Ovary (tissue), 9 donors: ENCODE results near the gene AFAP1L2. TPM values are rescaled to one million over a fixed set of nuclear protein-coding genes. Genes with fewer than 3 reads are reported as not detected.
A peak's percentile ranks its signal among the peaks of the same experiment; 100 is the strongest.

Source experiments
- DNase-seq, 5 donors: peaks; one replicate each; pipeline ENCODE4 v3.0.0-alpha.2; 2019 to 2020
- H3K27ac ChIP-seq, 2 donors: fragments of 200-600 bp; one replicate each; pipeline versions ENCODE4 v1.5.1 to v1.8.0; 2019 to 2022
- H3K27me3 ChIP-seq: fragments of 200-600 bp; one replicate; pipeline ENCODE4 v1.8.0; 2022
- H3K36me3 ChIP-seq: fragments of 200-600 bp; sonication (generic); one replicate; pipeline ENCODE4 v1.5.1; 2019
- H3K4me1 ChIP-seq: one replicate; pipeline ENCODE4 v1.8.1; 2013; ENCODE audit warnings: mild to moderate bottlenecking, moderate library complexity; ENCODE audit not compliant: insufficient read depth
- H3K4me3 ChIP-seq: fragments of 200-600 bp; sonication (generic); one replicate; pipeline ENCODE4 v1.5.1; 2017
- H3K9me3 ChIP-seq, 2 donors: fragments of 200-600 bp in 1 of 2; sonication (generic) in 1 of 2; one replicate each; pipeline versions ENCODE4 v1.5.1 to v1.8.1; 2013 to 2019; ENCODE audit warnings: mild to moderate bottlenecking in 1 of 2, moderate library complexity in 1 of 2
- CTCF ChIP-seq, 3 donors: fragments of 450-650 bp in 2 of 3; fragments of 200-600 bp in 1 of 3; IDR thresholded peaks; one replicate each; pipeline versions ENCODE4 v1.5.1 to v1.8.0; 2016 to 2022; ENCODE audit warnings: antibody characterized with exemption in 3 of 3, mild to moderate bottlenecking in 1 of 3
- EP300 ChIP-seq: sonication (generic); formaldehyde crosslinking; IDR thresholded peaks from one replicate; pipeline ENCODE4 v1.6.1; 2017; ENCODE audit warnings: antibody characterized with exemption
- POLR2A ChIP-seq: fragments of 450-650 bp; IDR thresholded peaks from one replicate; pipeline ENCODE4 v1.6.1; 2017; ENCODE audit warnings: antibody characterized with exemption, mild to moderate bottlenecking, moderate library complexity
- WGBS, 3 donors: extraction: QIAGEN DNeasy Blood & Tissue Kit in 1 of 3; methylation state at CpG; one replicate each; pipeline versions ENCODE4 v1.1.5 to v1.1.7; 2013 to 2017; 5-methylcytosine and 5-hydroxymethylcytosine counted together
- intact Hi-C, 4 donors: fragments of 100-400 bp; cut with DNase I; formaldehyde crosslinking; loops; one replicate each; pipeline versions ENCODE4 v1.11.0 to v1.15.1; 2022 to 2023
- polyA plus RNA-seq, 2 donors: library from polyadenylated mRNA; stranded (reverse); fragments of 200-250 nt in 1 of 2; fragments of 350-450 nt in 1 of 2; fragmentation: Illumina TruSeq in 1 of 2; extraction: RNeasy Lipid Tissue Mini Kit (QIAGEN cat#74804) in 1 of 2; gene quantifications; one replicate each; pipeline ENCODE4 v1.2.3, GENCODE V29; 2013 to 2014
- total RNA-seq, 7 donors: library from RNA; depleted of rRNA in 2 of 7; stranded (reverse); fragments of >200 nt in 2 of 7; fragmentation: NEBNext Ultra II Directional in 3 of 7; extraction: Animal tissue kit (Norgen Biotek cat#: 25700) in 3 of 7; gene quantifications; one replicate each; pipeline versions ENCODE4 v1.1.0 to v1.2.4, GENCODE V29; 2016 to 2023
- donor health status: DM: no; HTN: no; CAD: no; lungs with moderate emphysema.
- donor health status: DM: no; HTN: no; CAD: no.
- donor health status: Bipolar disorder and iron deficiency.
- donor health status: DM: yes; HTN: yes; CAD: no.
- donor health status: DM: no; HTN: no; CAD: no.
- donor health status: DM: yes; HTN: yes; CAD: no.

Gene AFAP1L2
- total and polyA plus RNA-seq, 9 donors: 9.8 to 53.7 (median 23.3) TPM

- Histone ChIP-seq H3K27ac (no peak overlapping the region), H3K4me1 (peaks cover 18% of the 10 kb centered on the region), H3K9me3 (no peaks in the 10 kb centered on the region), H3K36me3 (no peaks in the 10 kb centered on the region), H3K27me3 (no peaks in the 10 kb centered on the region), H3K4me3 (no peak overlapping the region)
- TF ChIP-seq POLR2A (no peak), EP300 (no peak), CTCF (IDR thresholded peaks at IDR 0.05) (no peak)
- WGBS, 3 donors: 37 to 41% (median 40%) methylated on average over 3 of the region's 3 CpGs
- intact Hi-C loops: no loop called here
- no peak for DNase-seq
Measured at GRCh38 chr10:114372179-114372578, 32.1 kb downstream of the AFAP1L2 start.

GRCh38 chr10:114370966-114371365 is 33.3 kb downstream of the AFAP1L2 start:
- no peaks in the 10 kb centered on the region for H3K9me3 ChIP-seq
- H3K27ac ChIP-seq: no peak overlapping the region
- peaks cover 24% of the 10 kb centered on the region for H3K4me1 ChIP-seq
- intact Hi-C loops: no loop called here
- DNase-seq: no peak
- H3K36me3 ChIP-seq: no peaks in the 10 kb centered on the region
- H3K4me3 ChIP-seq: no peak overlapping the region
- 77 to 84% (median 80%) methylated on average over 5 of the region's 5 CpGs for WGBS, 3 donors
- TF ChIP-seq EP300: no peak
- no peak for TF ChIP-seq POLR2A
- TF ChIP-seq CTCF (IDR thresholded peaks at IDR 0.05): no peak
- no peaks in the 10 kb centered on the region for H3K27me3 ChIP-seq

GRCh38 chr10:114370199-114370598 is 34.1 kb downstream of the AFAP1L2 start:
- Histone ChIP-seq H3K27me3 (no peaks in the 10 kb centered on the region), H3K4me3 (no peak overlapping the region), H3K9me3 (no peaks in the 10 kb centered on the region), H3K36me3 (no peaks in the 10 kb centered on the region), H3K27ac (no peak overlapping the region), H3K4me1 (peaks cover 22% of the 10 kb centered on the region)
- 45 to 56% (median 54%) methylated on average over 2 of the region's 2 CpGs for WGBS, 3 donors
- no peak for DNase-seq
- intact Hi-C loops: no loop called here
- no peak for TF ChIP-seq CTCF (IDR thresholded peaks at IDR 0.05)
- no peak for TF ChIP-seq EP300
- no peak for TF ChIP-seq POLR2A

GRCh38 chr10:114368057-114368391 is 36.3 kb downstream of the AFAP1L2 start:
- H3K9me3 ChIP-seq: no peaks in the 10 kb centered on the region
- DNase-seq: no peak
- H3K27me3 ChIP-seq: no peaks in the 10 kb centered on the region
- H3K36me3 ChIP-seq: no peaks in the 10 kb centered on the region
- TF ChIP-seq CTCF (IDR thresholded peaks at IDR 0.05) (no peak), POLR2A (no peak), EP300 (no peak)
- intact Hi-C loops: no loop called here
- whole genome bisulfite sequencing, 3 donors: 64 to 68% (median 66%) methylated on average over 4 of the region's 4 CpGs
- H3K4me1 ChIP-seq: peaks cover 18% of the 10 kb centered on the region
- no peak overlapping the region for H3K4me3 ChIP-seq
- H3K27ac ChIP-seq: peak overlapping the region in 1 of 2 donors; percentile 84
